Neural progenitor cell (in vitro differentiated cells): ENCODE data around the gene CDH13.

ENCODE experiments used
- EZH2 ChIP-seq: fragments of 200-600 bp; sonication (generic); IDR thresholded peaks from 2 replicates; pipeline ENCODE4 v1.6.1; 2017; ENCODE audit warnings: antibody characterized with exemption, mild to moderate bottlenecking, moderate library complexity
- EZH2phosphoT487 ChIP-seq: fragments of 200-600 bp; sonication (generic); IDR thresholded peaks from 2 replicates; pipeline ENCODE4 v1.6.1; 2017; ENCODE audit warnings: antibody characterized with exemption
- TF ChIP-seq, protein P1 (sequence below): fragments of 200-600 bp; sonication (generic); IDR thresholded peaks from 2 replicates; pipeline ENCODE4 v1.5.1; 2017; ENCODE audit warnings: antibody characterized with exemption, mild to moderate bottlenecking

- TF ChIP-seq EZH2, result no peak
- TF ChIP-seq, protein P1, sequence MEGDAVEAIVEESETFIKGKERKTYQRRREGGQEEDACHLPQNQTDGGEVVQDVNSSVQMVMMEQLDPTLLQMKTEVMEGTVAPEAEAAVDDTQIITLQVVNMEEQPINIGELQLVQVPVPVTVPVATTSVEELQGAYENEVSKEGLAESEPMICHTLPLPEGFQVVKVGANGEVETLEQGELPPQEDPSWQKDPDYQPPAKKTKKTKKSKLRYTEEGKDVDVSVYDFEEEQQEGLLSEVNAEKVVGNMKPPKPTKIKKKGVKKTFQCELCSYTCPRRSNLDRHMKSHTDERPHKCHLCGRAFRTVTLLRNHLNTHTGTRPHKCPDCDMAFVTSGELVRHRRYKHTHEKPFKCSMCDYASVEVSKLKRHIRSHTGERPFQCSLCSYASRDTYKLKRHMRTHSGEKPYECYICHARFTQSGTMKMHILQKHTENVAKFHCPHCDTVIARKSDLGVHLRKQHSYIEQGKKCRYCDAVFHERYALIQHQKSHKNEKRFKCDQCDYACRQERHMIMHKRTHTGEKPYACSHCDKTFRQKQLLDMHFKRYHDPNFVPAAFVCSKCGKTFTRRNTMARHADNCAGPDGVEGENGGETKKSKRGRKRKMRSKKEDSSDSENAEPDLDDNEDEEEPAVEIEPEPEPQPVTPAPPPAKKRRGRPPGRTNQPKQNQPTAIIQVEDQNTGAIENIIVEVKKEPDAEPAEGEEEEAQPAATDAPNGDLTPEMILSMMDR, result no peak
- TF ChIP-seq EZH2phosphoT487, result no peak
Measured at GRCh38 chr16:83733301-83733700, 1106.5 kb downstream of the CDH13 start.
